AG04450 (cell line): ENCODE measurements around the gene RBM12. TPM values are rescaled to one million over a fixed set of nuclear protein-coding genes. Genes with fewer than 3 reads are reported as not detected.

Source experiments
- CTCF ChIA-PET: fragments of 300-600, 350-600 bp; formaldehyde crosslinking; extraction: SDS; loops from one replicate; lab custom pipeline; 2022; ENCODE audit warnings: antibody characterized with exemption, inconsistent platforms; lab: Charles Lee
- POLR2A ChIA-PET: fragments of 350-600 bp; formaldehyde crosslinking; extraction: SDS; loops from one replicate; lab custom pipeline; 2021; ENCODE audit warnings: antibody characterized with exemption, inconsistent platforms; lab: Yijun Ruan, JAX
- DNase-seq: peaks from one replicate; pipeline ENCODE4 v3.0.0-alpha.2; 2011; ENCODE audit warnings: low read depth, low spot score
- H3K27ac ChIP-seq: one replicate; pipeline ENCODE4 v1.5.1; 2012; ENCODE audit warnings: low read depth, low read length, control low read depth
- H3K27me3 ChIP-seq: one replicate; pipeline ENCODE4 v1.6.0; 2012; ENCODE audit warnings: low read length; ENCODE audit not compliant: control insufficient read depth, insufficient read depth
- H3K4me3 ChIP-seq: 2 replicates; pipeline ENCODE4 v1.5.1; 2011; ENCODE audit warnings: mild to moderate bottlenecking, low read depth, low read length, control low read depth
- H3K9me3 ChIP-seq: 2 replicates; pipeline ENCODE4 v1.5.1; 2012; ENCODE audit warnings: low read length; ENCODE audit not compliant: control insufficient read depth, insufficient read depth
- CTCF ChIP-seq: IDR thresholded peaks from 2 replicates; pipeline ENCODE4 v1.5.1; 2011; ENCODE audit warnings: low read depth, low read length, control low read depth, inconsistent platforms
- polyA plus RNA-seq: library from polyadenylated mRNA; depleted of rRNA; stranded (reverse); fragments of >200 nt; gene quantifications from 2 replicates; pipeline ENCODE4 v1.2.3, GENCODE V29; 2011

Gene RBM12
- polyA plus RNA-seq, 1 experiment, result 91.1 TPM

GRCh38 chr20:35627121-35627520, 37.6 kb downstream of the RBM12 start:
- ChIA-PET CTCF (no interaction called here), POLR2A (no interaction called here)
- no peaks in the 10 kb centered on the region for H3K27me3 ChIP-seq
- DNase-seq, result no peak
- H3K9me3 ChIP-seq, result no peaks in the 10 kb centered on the region
- H3K27ac ChIP-seq, result no peak overlapping the region
- TF ChIP-seq CTCF, result no peak
- H3K4me3 ChIP-seq, result no peak overlapping the region

GRCh38 chr20:35626386-35627001, 38.2 kb downstream of the RBM12 start:
- CTCF ChIA-PET, result no interaction called here
- H3K27ac ChIP-seq, result no peak overlapping the region
- no peak for TF ChIP-seq CTCF
- no peak for DNase-seq
- H3K4me3 ChIP-seq, result no peak overlapping the region
- H3K27me3 ChIP-seq, result no peaks in the 10 kb centered on the region
- H3K9me3 ChIP-seq, result no peaks in the 10 kb centered on the region
- POLR2A ChIA-PET, result interaction anchor here (0.6 kb wide), 1 partner anchor 11 kb away, joined by 5 read pairs; the partner anchor contains the start of gene SPAG4

DNA sequence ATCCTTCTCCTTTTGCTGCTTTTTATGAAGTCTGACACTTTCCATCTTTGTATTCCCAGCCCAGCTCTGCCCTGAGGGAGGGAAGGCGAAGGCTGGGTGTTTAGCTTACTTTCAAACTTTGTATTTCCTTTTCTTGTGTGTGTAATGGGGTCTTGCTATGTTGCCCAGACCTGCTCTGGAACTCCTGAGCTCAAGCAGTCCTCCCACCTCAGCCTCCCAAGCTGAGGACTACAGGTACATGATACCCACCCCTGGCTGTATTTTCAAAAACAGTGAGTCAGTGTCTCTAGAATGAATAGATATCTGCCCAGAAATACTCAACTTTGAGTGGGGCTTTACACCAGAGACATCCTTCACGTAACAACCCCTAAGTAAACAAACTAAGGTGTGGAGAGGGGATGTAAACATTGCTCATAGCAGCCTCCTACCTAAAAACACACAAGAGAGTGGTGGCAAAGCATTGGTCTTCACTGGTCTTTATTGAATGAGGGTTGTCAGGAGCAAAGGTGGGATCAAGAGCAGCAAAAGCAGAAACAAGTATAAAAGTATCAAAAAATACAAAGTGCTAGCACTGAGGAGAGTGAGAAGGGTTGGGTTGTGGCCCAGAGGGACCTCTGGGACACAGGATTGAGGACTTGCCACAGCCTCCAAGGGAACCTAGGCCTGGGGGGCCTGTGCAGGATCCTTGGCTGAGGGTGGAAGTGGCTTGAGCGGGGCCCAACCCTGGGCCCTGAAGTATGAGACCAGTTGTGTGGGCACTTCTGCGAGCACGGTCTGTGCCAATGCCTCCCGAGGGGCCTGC, 38.9 kb downstream of the RBM12 start:
- no peak for TF ChIP-seq CTCF
- ChIA-PET CTCF (no interaction called here), POLR2A (interaction anchor here (0.6 kb wide), 2 partner anchors 10 kb away, joined by 3 to 5 read pairs; partner anchors contain the start of gene SPAG4)
- Histone ChIP-seq H3K27me3 (no peaks in the 10 kb centered on the region), H3K27ac (no peak overlapping the region), H3K4me3 (no peak overlapping the region), H3K9me3 (no peaks in the 10 kb centered on the region)
- no peak for DNase-seq

GRCh38 chr20:35621560-35621946, 43.1 kb downstream of the RBM12 start:
- no peak overlapping the region for H3K27ac ChIP-seq
- DNase-seq, result no peak
- H3K9me3 ChIP-seq, result no peaks in the 10 kb centered on the region; the same call in 1 of the 2 replicates
- POLR2A ChIA-PET, result interaction anchor here (0.6 kb wide), 1 partner anchor 95 kb away, joined by 7 read pairs; no protein-coding TSS in a partner anchor
- CTCF ChIA-PET, result interaction anchor here (1.2 kb wide), 1 partner anchor 333 kb away, joined by 3 read pairs; no protein-coding TSS in a partner anchor
- no peaks in the 10 kb centered on the region for H3K27me3 ChIP-seq
- 0 out of 2 replicates have a peak, but pooled peaks have one; percentile 15 for TF ChIP-seq CTCF
- H3K4me3 ChIP-seq, result no peak overlapping the region
